ENCODE data around the gene CDK5.
A peak's percentile ranks its signal among the peaks of the same experiment; 100 is the strongest.
"Not testable (repeated sequence)": the region's sequence is repeated elsewhere in the genome, so short reads cannot be mapped to it uniquely, and the experiment has no call there.

Gene CDK5

DNA sequence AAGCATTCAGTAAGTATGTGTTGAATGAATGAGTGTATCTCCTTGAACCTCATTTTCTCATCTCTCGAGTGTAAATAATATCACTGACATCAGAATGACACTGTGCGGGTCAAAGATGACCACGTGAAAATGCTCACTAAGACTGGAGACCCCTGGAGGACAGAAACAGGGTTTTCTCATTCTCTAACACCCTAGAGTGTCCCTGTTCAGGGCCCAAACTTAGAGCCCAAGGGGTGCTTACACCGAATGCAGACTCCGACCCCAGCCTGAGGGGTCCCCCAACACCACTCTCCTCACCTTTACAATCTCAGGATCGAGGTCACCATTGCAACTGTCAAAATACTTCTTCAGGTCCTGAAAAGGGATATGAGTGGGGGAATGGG lies 1.4 kb downstream of the CDK5 start:
- DNase-seq = no peak

DNA sequence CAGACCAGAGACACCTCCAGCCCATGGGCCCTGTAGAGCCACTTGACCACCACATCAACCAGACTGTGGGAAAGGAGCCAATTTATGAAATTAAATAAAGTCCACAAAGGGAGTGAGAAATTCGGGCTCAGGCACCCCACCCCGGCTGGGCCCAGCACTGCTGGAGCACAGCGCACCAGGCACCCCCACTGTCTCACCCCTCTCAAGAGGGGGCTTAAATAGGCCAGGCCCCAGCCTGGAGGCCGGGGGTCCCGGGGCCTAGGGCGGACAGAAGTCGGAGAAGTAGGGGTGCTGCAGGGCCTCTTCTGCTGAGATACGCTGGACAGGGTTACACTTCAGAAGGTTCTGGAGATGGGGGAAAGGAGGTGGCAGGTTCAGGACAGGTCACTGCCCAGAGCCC lies 3.9 kb downstream of the CDK5 start:
- DNase-seq = no peak

DNA sequence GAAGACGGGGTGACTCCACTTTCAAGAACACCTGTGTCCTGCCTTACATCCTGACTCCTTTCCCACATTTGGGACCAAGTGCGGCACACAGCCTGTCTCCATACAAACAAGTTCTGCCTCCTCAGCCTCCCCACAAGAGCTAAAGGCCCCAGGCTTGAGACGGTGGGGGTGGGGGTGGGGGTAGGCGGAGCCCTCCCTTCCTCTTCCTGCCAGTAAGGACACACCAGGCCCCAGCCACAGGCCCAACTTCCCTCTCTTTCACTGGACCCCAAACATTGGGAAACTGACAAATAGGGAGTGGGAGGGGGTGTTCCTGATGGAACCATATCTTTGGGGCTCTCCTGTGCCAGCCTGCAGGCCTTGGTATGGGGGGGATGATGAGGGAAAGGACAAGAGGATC lies 4.6 kb downstream of the CDK5 start:
- no peak for DNase-seq

DNA sequence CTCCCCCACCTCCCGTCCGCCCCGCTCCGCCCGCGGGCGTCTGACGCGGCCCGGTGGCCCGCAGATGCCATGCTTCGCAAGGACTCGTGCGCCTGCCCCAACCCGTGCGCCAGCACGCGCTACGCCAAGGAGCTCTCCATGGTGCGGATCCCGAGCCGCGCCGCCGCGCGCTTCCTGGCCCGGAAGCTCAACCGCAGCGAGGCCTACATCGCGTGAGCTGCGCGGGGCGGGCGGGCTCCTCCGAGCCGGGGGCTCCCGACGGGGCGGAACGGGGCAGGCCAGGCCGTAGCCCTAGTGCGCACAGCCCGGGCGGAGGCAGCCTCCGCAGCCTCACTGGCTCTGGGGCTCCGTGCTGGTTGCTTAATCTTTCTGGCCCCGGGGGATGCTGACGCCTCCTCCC lies 6.6 kb downstream of the CDK5 start:
- no peak for DNase-seq

DNA sequence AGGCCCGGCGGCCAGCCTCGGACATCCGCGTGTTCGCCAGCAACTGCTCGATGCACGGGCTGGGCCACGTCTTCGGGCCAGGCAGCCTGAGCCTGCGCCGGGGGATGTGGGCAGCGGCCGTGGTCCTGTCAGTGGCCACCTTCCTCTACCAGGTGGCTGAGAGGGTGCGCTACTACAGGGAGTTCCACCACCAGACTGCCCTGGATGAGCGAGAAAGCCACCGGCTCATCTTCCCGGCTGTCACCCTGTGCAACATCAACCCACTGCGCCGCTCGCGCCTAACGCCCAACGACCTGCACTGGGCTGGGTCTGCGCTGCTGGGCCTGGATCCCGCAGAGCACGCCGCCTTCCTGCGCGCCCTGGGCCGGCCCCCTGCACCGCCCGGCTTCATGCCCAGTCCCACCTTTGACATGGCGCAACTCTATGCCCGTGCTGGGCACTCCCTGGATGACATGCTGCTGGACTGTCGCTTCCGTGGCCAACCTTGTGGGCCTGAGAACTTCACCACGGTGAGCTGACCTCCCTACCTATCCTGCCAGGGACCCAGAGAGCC lies 8.7 kb downstream of the CDK5 start:
- DNase-seq = no peak

DNA sequence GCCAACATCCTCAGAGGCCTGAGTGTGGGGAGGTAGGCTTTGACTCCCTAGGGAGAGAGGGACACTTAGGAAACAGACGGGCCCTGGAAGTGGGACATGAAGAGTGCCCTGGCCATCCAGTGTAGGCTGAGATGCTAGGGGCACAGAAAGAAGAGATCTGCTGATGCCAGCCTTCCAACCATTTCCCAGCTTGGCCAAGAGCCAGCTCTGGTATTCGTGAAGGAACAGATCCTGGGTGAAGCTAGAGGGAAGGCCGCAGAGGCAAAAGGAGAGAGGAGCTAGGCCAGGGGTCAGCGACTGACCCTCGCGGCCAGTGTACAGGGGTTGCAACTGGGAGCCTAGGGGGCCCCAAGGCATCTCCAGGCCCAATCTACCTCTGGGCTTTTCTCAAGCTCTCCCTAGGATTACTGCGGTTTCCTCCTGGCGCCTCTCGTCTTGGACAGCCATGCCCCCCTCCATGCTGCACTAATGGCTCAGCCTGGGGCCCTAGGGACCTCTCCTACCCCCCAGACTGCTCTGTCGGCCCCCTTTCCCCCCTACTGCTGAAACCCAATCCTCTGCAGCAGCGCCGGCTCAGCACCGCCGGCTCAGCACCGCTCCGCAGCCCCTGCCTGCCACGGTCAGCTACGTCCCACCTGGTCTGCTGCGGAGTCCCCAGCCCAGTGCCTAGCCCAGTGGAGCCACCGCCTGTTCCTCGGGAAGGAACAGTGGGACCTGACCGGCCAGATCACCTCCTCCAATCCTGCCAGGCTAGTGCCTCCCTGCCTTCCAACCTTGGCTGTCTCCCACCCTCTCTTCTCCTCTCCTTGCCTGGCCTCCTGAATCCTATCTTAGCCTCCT lies 9.5 kb downstream of the CDK5 start, which contains the start of gene ASIC3:
Gene ASIC3 (plus strand): TSS at position 556 of the 840 bp plus-strand sequence. CDS start 355 bp downstream, outside the sequence.
- DNase-seq = no peak

DNA sequence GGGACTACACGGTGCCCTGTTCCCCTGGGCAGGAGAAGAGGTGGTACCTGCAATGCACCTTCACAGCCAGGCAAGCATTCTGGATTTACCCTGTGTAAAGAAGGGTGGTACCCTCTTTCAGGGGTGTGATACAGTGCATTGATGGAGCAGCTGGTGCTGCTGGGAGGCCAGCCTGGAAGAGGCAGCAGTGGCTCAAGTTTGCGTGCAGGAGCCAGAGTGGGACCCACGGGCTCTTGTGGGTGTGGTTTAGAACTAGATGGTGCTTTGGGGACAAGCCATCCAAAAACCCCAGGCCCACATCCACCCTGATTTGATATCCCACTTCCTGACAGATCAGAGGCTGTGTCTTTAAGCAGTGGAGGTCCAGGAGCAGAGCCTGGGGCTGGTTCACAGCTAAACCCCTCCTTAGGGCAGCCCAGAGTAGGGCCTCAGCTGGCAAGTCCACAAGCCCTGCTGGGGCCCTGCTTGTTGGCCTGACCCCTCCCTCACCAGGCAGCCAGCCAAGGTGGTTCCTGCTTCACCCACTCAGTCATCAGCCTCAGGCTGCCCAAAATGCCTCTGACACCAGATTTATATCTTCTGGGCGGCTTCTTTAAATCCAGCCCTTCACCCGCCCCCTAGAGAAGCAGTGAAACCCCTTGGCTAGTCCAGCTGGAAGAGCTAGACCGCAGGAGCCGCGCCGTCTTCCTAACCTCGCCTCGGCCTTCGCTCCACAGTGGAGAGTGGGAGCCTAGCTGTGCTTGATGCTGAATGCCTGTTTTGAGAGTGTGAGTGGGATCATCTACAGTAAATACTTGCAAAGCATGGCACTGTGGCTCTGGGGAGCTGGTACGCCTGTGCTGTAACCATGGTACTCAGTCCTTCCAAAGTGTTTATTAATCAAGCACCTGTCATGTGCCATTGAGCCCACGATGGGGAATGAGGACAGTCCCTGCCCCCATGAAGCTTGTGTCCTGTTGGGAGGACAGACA lies 10.8 kb downstream of the CDK5 start:
- DNase-seq = no peak

DNA sequence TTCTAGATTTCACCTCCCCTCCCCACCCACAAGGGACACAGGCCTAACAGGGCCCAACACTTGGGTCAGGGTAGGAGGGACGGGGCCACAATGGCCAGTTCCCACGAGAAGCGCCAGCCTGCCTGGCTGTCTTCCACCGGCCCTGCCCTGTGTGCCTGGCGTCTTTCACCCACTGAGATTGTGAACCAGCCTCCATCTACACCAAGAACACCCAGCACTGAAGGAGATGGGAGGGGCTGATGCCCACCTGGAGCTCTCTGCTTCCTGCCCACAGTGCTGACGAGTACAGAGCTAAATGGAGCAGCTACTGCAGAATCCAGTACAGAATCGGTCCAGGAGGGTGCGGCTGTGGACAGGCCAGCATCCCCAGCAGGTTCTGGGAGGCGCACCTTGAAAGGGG lies 11.7 kb downstream of the CDK5 start:
- DNase-seq = no peak

DNA sequence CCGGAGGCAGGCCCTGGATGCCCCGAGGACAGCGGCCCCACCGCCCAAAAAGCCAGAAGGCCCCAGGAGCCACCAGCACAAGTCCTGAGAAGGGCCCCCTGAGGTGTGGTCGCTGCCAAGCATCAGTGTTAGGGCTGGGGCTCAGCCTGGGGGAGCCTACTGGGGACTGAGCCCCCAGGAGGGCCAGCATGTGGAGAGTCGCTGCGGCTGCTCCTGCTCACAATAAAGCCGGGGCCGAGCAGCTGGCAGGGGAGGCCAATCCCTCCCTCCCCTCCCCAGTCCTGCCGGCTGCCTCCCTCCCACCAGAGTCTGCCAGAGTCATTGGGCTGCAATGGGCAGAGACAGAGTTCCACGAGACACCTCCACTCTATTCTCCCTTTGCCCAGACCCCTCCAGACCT lies 12.4 kb downstream of the CDK5 start:
- DNase-seq = no peak

DNA sequence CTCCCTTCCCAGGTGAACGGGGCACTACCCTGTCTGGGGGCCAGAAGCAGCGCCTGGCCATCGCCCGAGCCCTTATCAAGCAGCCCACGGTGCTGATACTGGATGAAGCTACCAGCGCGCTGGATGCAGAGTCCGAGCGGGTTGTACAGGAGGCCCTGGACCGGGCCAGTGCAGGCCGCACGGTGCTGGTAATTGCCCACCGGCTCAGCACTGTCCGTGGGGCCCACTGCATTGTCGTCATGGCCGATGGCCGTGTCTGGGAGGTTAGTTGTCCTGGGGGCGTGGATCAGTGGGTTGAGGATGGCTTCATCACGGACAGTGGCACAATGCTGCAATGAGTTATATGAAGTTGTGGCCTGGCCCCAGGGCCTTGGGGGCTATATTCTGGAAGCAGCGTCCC lies 13.7 kb downstream of the CDK5 start:
- DNase-seq = no peak

DNA sequence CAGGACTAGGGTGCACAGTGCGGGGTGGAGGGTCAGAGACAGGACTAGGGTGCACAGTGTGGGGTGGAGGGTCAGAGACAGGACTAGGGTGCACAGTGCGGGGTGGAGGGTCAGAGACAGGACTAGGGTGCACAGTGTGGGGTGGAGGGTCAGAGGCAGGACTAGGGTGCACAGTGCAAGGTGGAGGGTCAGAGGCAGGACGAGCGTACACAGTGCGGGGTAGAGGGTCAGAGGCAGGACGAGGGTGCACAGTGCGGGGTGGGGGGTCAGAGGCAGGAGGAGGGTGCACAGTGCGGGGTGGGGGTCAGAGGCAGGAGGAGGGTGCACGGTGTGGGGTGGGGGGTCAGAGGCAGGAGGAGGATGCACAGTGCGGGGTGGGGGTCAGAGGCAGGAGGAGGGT lies 14.2 kb downstream of the CDK5 start:
- DNase-seq = not testable (repeated sequence)

DNA sequence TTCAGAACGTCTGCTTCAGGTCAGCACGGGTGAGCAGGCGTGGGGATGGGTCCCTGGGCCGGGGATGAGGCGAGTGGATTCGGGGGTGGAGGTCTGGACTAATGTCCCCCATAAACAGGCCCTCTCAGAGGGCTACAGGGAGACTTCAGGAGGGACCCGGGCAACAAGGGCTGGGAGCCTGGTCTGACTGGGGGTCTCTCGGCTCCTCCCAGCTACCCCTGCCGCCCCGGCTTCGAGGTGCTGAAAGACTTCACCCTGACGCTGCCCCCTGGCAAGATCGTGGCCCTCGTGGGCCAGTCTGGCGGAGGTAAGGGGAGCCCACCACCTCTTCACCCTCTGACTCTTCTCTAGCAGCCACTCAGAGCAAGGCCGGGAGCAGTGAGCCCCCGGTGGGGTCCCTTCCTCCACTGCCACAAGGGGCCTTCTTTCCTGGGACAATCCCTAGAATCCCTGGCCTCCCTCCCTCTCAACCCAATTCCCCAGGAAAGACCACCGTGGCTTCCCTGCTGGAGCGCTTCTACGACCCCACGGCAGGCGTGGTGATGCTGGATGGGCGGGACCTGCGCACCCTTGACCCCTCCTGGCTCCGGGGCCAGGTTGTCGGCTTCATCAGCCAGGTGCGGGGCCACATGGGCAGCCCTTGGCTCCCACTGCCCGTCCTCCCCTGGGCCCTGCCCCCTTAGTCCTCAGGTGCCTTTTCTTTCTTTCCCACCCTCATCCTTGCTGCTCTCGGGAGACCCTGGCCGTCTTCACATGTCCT lies 16.9 kb downstream of the CDK5 start:
- no peak for DNase-seq

DNA sequence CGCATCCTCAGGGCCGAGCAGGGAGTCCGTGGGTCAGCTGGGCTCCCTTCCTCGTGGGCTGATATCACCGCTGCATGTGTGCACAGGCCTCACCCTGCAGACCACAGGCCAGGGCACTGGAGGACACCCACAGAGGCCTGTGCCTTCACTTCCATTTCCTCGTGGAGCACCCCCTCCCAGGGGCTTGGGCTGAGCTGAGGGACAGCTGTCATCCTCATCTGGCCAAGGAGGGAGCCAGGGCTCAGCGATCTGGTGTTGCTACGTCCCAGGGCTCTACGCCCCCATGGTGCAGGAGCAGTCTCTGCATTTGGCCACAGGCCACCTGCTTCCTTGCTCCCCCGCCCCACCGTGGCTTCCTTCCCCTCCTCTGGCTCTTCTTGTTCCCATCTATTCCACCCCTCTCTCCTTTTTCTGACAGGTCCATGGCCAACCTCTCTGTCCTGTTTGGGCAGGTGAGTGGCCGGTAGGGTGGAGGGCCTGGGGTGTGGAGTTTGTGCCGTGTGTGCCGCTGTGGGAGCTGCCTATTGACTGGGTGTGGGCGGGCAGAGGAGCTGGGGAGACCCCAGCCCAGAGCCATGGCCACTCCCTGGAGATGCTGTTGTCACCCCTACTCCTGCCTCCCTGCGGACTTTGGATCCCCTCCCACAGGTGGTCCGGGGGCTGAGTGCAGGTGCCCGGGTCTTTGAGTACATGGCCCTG lies 17.7 kb downstream of the CDK5 start:
- DNase-seq = no peak

DNA sequence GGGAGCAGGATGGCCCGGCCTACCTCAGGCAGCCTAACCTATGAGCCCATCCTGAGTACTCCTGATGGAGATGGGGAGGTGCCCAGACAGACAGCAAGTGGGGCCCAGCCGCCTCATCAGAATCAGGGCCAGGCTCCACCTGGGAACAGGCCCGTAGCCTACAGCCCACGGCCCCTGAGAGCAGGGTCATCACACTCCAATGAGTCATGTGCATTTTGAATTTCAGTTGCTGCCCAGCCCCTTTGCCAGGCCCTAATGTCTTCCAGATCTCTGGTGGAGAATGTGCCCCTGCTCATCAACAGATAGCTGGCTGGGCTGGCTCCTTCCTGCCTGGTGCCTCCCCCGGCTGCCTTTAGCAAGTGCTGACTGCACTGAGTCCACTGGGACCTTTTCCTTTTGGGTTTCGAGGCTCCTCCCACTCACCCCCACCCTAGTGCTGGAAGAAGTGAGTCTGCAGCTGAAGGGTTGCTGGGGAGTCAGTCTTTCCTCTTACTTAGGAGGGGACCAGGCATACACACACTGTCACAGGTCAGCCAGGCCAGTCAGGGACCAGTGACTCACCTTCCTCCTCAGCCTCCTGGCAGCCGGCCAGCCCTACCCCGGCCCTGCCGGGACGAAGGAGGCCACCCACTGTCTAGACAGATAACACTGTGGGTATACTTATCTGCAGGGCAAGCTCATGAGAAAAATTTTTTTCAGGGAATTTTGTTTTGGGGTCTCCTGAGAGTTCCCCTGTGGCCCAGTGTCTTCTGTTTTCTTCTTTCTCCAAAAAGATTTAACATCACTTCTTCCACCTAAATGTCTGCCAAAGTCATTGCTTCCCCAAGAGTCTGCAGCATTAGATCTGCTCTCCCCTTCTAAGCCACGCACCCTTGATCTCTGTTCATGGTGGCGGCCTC lies 18.5 kb downstream of the CDK5 start:
- peak; percentile 77 to 90 for DNase-seq

DNA sequence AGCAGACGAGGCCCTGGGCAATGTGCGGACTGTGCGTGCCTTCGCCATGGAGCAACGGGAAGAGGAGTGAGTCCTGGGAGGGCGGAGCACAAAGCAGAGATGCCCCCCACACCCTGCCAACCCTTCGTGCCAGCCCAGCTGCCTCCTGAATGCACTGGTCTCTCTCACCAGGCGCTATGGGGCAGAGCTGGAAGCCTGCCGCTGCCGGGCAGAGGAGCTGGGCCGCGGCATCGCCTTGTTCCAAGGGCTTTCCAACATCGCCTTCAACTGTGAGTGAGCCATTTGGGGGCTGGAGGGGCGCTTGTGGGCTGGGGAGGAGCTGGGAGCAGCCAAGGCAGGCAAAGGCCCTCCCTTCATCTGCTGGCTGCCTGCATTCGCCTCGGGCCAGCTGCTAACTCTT lies 21.8 kb downstream of the CDK5 start:
- no peak for DNase-seq

DNA sequence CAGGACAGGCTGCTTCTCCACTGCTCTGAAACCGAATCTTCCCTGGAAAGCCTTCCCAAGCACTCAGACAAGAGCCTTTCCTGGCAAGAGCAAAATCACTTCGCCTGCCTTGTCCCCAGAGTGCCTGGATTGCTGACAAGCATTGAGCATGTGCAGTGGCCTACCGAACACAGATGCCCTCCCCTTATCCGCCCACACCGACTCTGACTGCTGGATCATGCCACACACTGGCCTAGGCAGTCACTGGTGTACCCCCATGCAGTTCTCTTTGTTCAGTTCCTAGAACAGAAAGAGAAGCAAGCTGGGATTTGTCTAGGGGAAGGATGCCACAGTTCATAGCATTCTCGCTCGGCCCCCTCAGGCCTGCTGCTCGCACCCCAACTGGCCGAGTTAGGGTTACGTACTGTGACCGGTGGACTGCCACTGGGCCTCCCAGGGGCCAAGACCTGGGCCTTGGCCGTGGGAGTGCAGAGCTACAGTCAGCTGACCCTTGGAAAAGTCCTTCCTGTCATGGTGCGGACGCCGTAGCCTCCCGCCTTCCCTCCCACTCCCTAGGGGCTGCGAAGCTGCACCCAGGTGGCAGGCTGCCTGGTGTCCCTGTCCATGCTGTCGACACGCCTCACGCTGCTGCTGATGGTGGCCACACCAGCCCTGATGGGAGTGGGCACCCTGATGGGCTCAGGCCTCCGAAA lies 22.5 kb downstream of the CDK5 start:
- DNase-seq = no peak

DNA sequence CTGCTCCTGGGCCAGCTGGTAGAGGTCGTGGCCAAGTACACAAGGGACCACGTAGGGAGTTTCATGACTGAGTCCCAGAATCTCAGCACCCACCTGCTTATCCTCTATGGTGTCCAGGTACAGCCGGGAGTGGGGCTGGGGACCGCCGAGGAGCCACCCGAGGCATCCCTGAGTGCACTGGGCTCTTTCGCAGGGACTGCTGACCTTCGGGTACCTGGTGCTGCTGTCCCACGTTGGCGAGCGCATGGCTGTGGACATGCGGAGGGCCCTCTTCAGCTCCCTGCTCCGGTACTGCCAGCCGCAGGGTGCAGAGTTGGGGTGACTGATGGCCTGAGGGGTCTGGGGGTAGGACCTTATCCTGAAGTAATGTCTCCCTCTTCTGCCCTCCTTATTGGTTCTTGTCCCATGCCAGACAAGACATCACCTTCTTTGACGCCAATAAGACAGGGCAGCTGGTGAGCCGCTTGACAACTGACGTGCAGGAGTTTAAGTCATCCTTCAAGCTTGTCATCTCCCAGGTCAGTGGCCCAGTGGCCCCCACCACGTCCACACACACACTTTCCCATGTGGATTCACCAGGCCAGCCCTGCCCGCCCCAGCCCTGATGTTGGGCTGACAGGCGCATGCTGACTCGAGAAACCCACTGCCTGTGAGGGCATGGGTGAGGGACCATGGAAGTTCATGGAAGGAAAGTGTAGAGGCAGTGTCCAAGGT lies 23.2 kb downstream of the CDK5 start:
- DNase-seq = no peak

DNA sequence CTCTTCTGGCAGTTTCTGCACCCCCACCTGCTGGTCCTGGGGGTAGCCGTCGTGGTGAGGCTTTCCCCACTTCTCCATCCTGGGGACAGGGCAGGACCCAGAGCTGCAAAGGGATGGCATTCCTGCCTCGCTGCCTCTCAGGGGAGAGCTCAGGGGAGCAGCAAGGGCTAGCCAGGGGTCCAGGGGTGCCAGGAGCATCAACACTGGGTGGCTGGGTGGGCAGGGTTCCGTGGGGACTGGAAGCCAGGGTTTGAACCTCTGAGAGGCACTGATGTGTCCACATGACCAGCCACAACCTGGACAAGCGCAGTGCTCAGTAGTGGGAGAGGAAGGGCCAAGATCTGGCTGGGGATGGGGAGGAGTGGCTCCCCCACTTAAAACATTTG lies 23.8 kb downstream of the CDK5 start:
- no peak for DNase-seq

DNA sequence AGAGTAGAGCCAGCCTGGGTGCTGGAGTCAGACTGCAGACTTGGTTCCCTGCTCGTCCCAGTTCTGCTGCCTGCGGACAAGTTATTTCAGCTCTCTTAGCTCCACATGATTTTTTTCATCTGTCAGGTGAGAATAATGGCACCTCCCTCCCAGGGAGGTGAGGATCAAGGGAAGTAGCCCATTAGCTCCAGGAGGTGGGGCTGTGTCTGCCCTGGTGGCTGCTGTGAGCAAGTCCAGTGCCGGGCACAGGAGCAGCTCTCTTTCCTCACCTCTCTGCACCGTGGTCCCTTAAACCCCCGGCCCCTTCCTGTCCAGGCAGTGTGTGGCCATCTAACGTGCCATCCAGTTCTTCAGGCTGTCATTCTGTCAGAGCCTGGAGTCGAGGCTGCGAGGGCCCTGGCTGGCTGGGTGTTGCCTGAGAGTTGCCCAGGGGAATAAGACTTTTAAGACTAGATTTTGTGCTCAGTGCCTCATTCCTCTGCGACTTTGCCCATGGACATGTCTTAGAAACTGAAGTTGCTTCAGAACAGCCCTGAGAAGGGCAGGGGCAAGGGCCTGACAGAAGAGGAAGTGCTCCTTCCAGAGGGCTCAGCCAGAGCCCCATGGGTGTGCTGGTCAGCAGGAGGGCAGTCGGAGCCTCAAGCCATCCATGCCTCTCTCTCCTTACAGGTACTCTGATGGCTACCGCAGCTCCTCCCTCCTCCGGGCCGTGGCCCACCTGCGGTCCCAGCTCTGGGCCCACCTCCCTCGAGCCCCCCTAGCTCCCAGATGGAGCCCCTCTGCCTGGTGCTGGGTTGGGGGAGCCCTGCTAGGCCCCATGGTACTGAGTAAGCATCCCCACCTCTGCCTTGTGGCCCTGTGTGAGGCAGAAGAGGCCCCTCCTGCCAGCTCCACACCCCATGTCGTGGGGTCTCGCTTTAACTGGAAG lies 24.5 kb downstream of the CDK5 start:
- DNase-seq = no peak
